Measurements from ENCODE around the gene PUSL1.

PUSL1 gene

GRCh38 chr1:1349256-1350012, 41.0 kb downstream of the PUSL1 start, which contains the start of gene DVL1:
Gene DVL1, minus strand, starts transcription at chr1:1349418. Its CDS starts 353 bp downstream, at chr1:1349065.
- peak in 1 of 2 donors; percentile 34 for DNase-seq (ENCODE audit: extremely low read depth in 1 of 2, low read depth in 1 of 2)

- no peak for DNase-seq (ENCODE audit: extremely low read depth in 1 of 2, low read depth in 1 of 2)
Measured at GRCh38 chr1:1351511-1352427, 43.4 kb downstream of the PUSL1 start.

- no peak for DNase-seq (ENCODE audit: extremely low read depth in 1 of 2, low read depth in 1 of 2)
Measured at GRCh38 chr1:1352786-1353388, 44.5 kb downstream of the PUSL1 start.

GRCh38 chr1:1353389-1354151, 45.2 kb downstream of the PUSL1 start:
- DNase-seq (ENCODE audit: extremely low read depth in 1 of 2, low read depth in 1 of 2): no peak

- no peak for DNase-seq (ENCODE audit: extremely low read depth in 1 of 2, low read depth in 1 of 2)
Measured at GRCh38 chr1:1354271-1355247, 46.2 kb downstream of the PUSL1 start.

- DNase-seq (ENCODE audit: extremely low read depth in 1 of 2, low read depth in 1 of 2): no peak
Measured at GRCh38 chr1:1355416-1355815, 47.0 kb downstream of the PUSL1 start.

- DNase-seq (ENCODE audit: extremely low read depth in 1 of 2, low read depth in 1 of 2): no peak
Measured at GRCh38 chr1:1356166-1356795, 47.9 kb downstream of the PUSL1 start.

- DNase-seq (ENCODE audit: extremely low read depth in 1 of 2, low read depth in 1 of 2): no peak
Measured at GRCh38 chr1:1356796-1357401, 48.5 kb downstream of the PUSL1 start.

- DNase-seq (ENCODE audit: extremely low read depth in 1 of 2, low read depth in 1 of 2): no peak
Measured at GRCh38 chr1:1357871-1358432, 49.6 kb downstream of the PUSL1 start.

GRCh38 chr1:1358433-1359271, 50.3 kb downstream of the PUSL1 start, which contains the start of gene MXRA8:
Gene MXRA8, minus strand, starts transcription at chr1:1358555. Its CDS starts 51 bp downstream, at chr1:1358504.
- no peak for DNase-seq (ENCODE audit: extremely low read depth in 1 of 2, low read depth in 1 of 2)

GRCh38 chr1:1359308-1359663, 50.9 kb downstream of the PUSL1 start:
- DNase-seq (ENCODE audit: extremely low read depth in 1 of 2, low read depth in 1 of 2): no peak

- DNase-seq (ENCODE audit: extremely low read depth in 1 of 2, low read depth in 1 of 2): no peak
Measured at GRCh38 chr1:1359664-1360468, 51.5 kb downstream of the PUSL1 start.

GRCh38 chr1:1360506-1361169, 52.2 kb downstream of the PUSL1 start:
- DNase-seq (ENCODE audit: extremely low read depth in 1 of 2, low read depth in 1 of 2): no peak
